OCI-LY3 (cell line): ENCODE results near the gene SIX1.

Source experiments
- EZH2phosphoT487 ChIP-seq: fragments of 200-600 bp; shearing (Covaris generic); IDR thresholded peaks from 2 replicates; pipeline ENCODE4 v1.6.1; 2018; ENCODE audit warnings: antibody characterized with exemption, mixed run types, low read depth
- TF ChIP-seq, protein P1 (sequence below): fragments of 200-600, 300-600 bp; sonication (generic); IDR thresholded peaks from 2 replicates; pipeline ENCODE4 v1.5.1; 2014; ENCODE audit warnings: antibody characterized with exemption, low read length, low read depth

DNA sequence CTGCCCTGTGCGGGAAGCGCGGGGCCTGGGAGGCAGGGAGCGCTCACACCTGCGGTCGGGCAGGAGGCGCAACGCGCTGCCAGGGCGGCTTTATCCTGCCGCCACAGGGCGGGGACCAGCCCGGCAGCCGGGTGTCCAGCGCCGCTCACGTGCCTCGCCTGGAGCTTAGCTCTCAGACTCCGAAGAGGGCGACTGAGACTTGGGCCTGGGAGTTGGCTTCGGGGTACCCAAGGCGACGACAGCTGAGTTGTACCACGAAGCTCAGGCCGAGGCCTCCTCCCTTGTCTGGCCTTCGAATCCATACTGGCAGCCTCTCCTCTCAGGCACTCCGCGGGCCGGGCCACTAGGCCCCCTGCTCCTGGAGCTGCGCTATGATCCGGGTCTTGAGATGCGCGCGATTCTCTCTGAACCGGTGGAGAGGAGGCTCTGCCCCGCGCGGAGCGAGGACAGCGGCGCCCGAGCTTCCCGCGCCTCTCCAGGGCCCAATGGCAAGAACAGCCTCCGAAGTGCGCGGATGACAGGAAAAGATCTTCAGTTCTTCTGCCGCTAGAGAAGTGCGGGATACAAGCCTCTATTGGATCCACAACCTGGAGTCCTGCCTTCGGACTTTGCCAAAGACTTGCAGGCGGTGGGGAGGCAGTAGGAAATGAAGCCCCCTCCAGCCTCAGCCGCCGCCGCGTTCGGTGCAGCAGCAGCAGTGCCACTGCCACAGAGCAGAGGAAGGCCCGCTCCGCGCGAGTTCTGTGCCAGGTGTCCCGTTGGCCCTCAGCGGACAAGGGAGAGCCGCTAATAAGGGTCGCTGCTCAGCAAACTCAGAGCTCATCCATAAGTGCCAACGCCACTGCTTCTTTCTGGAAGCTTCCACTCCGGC lies 6.8 kb downstream of the SIX1 start:
- TF ChIP-seq, protein P1, sequence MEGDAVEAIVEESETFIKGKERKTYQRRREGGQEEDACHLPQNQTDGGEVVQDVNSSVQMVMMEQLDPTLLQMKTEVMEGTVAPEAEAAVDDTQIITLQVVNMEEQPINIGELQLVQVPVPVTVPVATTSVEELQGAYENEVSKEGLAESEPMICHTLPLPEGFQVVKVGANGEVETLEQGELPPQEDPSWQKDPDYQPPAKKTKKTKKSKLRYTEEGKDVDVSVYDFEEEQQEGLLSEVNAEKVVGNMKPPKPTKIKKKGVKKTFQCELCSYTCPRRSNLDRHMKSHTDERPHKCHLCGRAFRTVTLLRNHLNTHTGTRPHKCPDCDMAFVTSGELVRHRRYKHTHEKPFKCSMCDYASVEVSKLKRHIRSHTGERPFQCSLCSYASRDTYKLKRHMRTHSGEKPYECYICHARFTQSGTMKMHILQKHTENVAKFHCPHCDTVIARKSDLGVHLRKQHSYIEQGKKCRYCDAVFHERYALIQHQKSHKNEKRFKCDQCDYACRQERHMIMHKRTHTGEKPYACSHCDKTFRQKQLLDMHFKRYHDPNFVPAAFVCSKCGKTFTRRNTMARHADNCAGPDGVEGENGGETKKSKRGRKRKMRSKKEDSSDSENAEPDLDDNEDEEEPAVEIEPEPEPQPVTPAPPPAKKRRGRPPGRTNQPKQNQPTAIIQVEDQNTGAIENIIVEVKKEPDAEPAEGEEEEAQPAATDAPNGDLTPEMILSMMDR, result no peak
- no peak for TF ChIP-seq EZH2phosphoT487
